ENCODE measurements around the gene SPON2. TPM values are rescaled to one million over a fixed set of nuclear protein-coding genes. Genes with fewer than 3 reads are reported as not detected.

Gene SPON2
- total RNA-seq, 1 experiment from 2014 or later: 6.6 TPM

DNA sequence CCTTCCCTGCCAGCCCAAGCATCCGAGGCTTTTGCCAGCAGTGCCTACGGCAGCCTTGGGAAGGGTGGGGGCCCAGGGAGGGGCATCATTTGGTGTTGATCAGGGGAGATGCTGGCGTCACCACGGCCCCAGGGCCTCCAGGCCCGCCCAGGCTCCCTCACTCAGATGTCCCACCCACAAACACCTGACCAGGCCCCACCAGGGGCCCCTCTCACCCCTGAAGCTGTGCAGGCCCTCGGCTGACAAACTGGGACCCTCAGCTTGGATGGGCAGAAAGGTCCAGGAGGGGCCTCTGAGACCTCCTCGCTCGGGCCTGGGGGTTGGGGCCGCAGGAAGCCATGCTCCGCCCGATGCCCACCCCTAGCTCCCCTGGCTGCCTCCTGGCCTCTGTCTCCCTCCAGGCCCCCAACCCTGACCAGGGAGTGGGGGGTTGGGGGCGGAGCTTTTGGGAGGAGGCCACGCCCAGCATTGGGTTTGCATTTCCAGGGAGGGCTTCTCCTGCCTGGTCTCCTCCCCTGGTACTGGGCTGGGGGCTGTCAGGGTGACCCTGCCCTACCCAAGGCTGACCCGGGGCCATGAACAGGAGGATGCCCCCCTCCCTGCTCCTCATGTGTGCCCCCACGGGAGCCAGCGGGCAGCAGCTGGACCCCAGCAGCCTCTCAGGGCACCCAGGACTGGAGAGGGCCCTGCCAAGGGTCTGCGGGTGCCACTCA is 33.4 kb upstream of the SPON2 start:
- no peaks in the 10 kb centered on the region for H3K36me3 Mint-ChIP-seq
- TF ChIP-seq, protein P1, sequence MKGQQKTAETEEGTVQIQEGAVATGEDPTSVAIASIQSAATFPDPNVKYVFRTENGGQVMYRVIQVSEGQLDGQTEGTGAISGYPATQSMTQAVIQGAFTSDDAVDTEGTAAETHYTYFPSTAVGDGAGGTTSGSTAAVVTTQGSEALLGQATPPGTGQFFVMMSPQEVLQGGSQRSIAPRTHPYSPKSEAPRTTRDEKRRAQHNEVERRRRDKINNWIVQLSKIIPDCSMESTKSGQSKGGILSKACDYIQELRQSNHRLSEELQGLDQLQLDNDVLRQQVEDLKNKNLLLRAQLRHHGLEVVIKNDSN (CRISPR knock-in tag; IDR thresholded peaks at IDR 0.05): no peak
- TF ChIP-seq ETV6 (CRISPR knock-in tag; IDR thresholded peaks at IDR 0.05) (no peak), NR3C1 (CRISPR knock-in tag; conservative IDR thresholded peaks at IDR 0.05; ENCODE audit: low read depth) (no peak), NR2C2 (CRISPR knock-in tag; IDR thresholded peaks at IDR 0.05) (no peak), TEAD1 (CRISPR knock-in tag; IDR thresholded peaks at IDR 0.05) (no peak), NR1H2 (CRISPR knock-in tag; IDR thresholded peaks at IDR 0.05) (no peak), SP1 (CRISPR knock-in tag; conservative IDR thresholded peaks at IDR 0.05) (no peak), ZNF532 (CRISPR knock-in tag; IDR thresholded peaks at IDR 0.05; ENCODE audit: borderline replicate concordance) (no peak), FOXP4 (CRISPR knock-in tag; IDR thresholded peaks at IDR 0.05) (no peak), SOX15 (CRISPR knock-in tag; IDR thresholded peaks at IDR 0.05) (no peak), STAT6 (CRISPR knock-in tag; conservative IDR thresholded peaks at IDR 0.05; ENCODE audit: low read depth) (no peak), HMGA2 (CRISPR knock-in tag; IDR thresholded peaks at IDR 0.05) (no peak), ESRRA (CRISPR knock-in tag; IDR thresholded peaks at IDR 0.05; ENCODE audit: borderline replicate concordance) (no peak), ZNF219 (CRISPR knock-in tag; IDR thresholded peaks at IDR 0.05; ENCODE audit: borderline replicate concordance) (no peak), EMX1 (CRISPR knock-in tag; IDR thresholded peaks at IDR 0.05) (no peak), ZBTB43 (CRISPR knock-in tag; IDR thresholded peaks at IDR 0.05) (no peak), RORB (CRISPR knock-in tag; IDR thresholded peaks at IDR 0.05) (no peak)
- H3K4me1 Mint-ChIP-seq: no peaks in the 10 kb centered on the region
- peak; percentile 8 for DNase-seq (ENCODE audit: low spot score)
- no peak for ATAC-seq
- POLR2A ChIA-PET: no interaction called here
- no peaks in the 10 kb centered on the region for H3K27me3 Mint-ChIP-seq (ENCODE audit: low read depth)
- H3K4me3 Mint-ChIP-seq: no peak overlapping the region
- H3K9me3 Mint-ChIP-seq: no peaks in the 10 kb centered on the region
- no peak overlapping the region for H3K27ac Mint-ChIP-seq
- CTCF ChIA-PET: no interaction called here
